ENCODE data around the gene ACO1.

Gene ACO1

DNA sequence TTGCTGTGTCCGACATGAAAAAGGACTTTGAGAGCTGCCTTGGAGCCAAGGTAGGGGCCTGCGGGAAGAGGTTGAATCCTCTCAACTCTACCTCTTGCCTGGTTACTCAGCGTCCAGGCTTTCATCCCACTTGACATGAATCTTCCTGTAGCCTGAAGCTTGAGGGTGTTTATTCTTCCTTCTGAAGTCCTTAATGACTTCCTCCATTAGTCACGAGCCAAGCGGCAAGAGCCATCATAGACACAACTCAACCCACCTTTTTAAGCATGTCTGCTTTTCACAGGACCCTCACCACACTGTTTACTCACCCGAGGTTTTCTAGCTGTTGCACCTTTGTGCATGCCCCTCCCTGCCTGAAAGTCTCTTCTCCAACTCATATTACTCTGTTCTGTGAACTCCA, 40.2 kb downstream of the ACO1 start:
- no peaks in the 10 kb centered on the region for H3K27me3 ChIP-seq (ENCODE audit: control insufficient read depth, insufficient read depth, low read length)
- H3K9ac ChIP-seq (ENCODE audit: low read depth, low read length): no peak overlapping the region
- H3K4me3 ChIP-seq (ENCODE audit: low read length): no peak overlapping the region
- H3K4me1 ChIP-seq (ENCODE audit: control insufficient read depth, insufficient read depth, low read length): peaks cover 37% of the 10 kb centered on the region
- peaks cover 59% of the 10 kb centered on the region for H3K36me3 ChIP-seq (ENCODE audit: insufficient read depth, low read length)
- H3K4me2 ChIP-seq (ENCODE audit: low read length): no peak overlapping the region
- H3K9me3 ChIP-seq (replicated peaks; ENCODE audit: low read length): no peaks in the 10 kb centered on the region

DNA sequence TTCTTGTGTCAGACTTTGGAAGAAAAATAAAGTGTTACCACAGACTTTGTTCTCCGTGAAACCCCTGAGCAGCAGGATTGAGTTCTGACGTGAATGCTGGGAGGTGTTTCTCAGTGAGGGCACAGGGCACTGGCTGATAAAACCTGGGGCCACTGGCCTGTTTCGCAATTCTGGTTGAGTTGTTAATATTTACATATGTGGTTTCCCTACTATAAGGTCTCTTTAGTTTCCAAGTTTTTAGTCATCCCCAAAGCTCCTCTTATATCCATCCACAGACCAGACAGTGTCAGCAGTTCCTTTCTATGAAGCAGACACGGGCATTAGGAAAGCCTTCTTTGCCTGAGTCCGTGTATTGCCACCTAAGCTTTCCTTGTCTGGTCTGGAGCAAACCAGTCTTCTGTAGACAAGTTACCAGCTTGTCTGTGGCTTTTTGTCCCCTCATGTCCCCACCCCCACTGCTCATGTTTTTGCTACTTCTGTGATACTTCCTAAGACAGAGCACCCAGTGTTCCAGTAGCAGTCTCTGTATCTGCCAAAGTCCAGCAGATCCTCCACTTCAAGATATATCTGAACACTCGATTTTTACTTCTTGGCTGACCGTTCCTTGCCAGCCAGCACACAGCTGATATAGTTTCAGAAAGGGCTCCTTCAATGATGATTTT, 42.0 kb downstream of the ACO1 start:
- Histone ChIP-seq H3K4me1 (ENCODE audit: control insufficient read depth, insufficient read depth, low read length) (peaks cover 54% of the 10 kb centered on the region), H3K4me2 (ENCODE audit: low read length) (peak overlapping the region; percentile 16), H3K9me3 (replicated peaks; ENCODE audit: low read length) (no peaks in the 10 kb centered on the region), H3K4me3 (ENCODE audit: low read length) (no peak overlapping the region), H3K36me3 (ENCODE audit: insufficient read depth, low read length) (peaks cover 55% of the 10 kb centered on the region), H3K27me3 (ENCODE audit: control insufficient read depth, insufficient read depth, low read length) (no peaks in the 10 kb centered on the region), H3K9ac (ENCODE audit: low read depth, low read length) (peak overlapping the region; percentile 17)

DNA sequence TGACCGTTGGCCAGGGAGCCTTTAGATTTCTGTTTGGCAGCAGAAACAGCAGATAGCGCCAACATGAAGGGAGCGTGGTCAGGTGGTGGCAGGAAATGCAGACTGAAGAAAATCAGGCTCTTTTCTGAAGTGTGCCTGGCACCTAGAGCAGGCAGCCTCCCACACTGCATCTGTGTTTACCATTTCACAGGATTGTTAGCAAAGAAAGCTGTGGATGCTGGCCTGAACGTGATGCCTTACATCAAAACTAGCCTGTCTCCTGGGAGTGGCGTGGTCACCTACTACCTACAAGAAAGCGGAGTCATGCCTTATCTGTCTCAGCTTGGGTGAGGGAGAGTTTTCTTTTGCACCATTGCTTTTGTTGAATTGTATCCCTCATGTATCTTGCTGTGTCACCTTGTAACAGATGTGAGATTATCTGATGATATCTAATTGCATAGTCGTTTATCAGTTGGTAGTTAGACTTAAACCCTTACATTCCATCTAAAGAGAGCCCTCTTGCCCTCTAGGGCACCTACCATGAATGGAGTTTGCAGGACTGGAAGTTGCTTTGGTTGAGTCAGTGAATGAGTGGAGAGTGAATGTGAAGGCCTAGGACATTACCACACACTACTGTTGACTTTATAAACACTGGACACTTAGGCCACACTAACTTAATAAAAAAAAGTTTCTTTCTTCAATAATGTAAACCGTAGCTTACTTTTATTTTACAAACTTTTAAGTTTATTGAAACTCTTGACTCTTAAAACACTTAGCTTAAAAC, 42.8 kb downstream of the ACO1 start:
- H3K9me3 ChIP-seq (replicated peaks; ENCODE audit: low read length): no peaks in the 10 kb centered on the region
- peaks cover 62% of the 10 kb centered on the region for H3K4me1 ChIP-seq (ENCODE audit: control insufficient read depth, insufficient read depth, low read length)
- H3K27me3 ChIP-seq (ENCODE audit: control insufficient read depth, insufficient read depth, low read length): no peaks in the 10 kb centered on the region
- no peak overlapping the region for H3K4me2 ChIP-seq (ENCODE audit: low read length)
- H3K36me3 ChIP-seq (ENCODE audit: insufficient read depth, low read length): peaks cover 59% of the 10 kb centered on the region
- H3K9ac ChIP-seq (ENCODE audit: low read depth, low read length): peak overlapping the region; percentile 17
- no peak overlapping the region for H3K4me3 ChIP-seq (ENCODE audit: low read length)

- H3K27me3 ChIP-seq (ENCODE audit: control insufficient read depth, insufficient read depth, low read length): no peaks in the 10 kb centered on the region
- no peaks in the 10 kb centered on the region for H3K9me3 ChIP-seq (replicated peaks; ENCODE audit: low read length)
- peak overlapping the region; percentile 51 for H3K4me2 ChIP-seq (ENCODE audit: low read length)
- peaks cover 61% of the 10 kb centered on the region for H3K36me3 ChIP-seq (ENCODE audit: insufficient read depth, low read length)
- H3K4me3 ChIP-seq (ENCODE audit: low read length): no peak overlapping the region
- H3K4me1 ChIP-seq (ENCODE audit: control insufficient read depth, insufficient read depth, low read length): peaks cover 49% of the 10 kb centered on the region
- peak overlapping the region; percentile 44 for H3K9ac ChIP-seq (ENCODE audit: low read depth, low read length)
Measured at GRCh38 chr9:32430720-32431119, 46.3 kb downstream of the ACO1 start.

GRCh38 chr9:32431196-32431595, 46.8 kb downstream of the ACO1 start:
- peak overlapping the region; percentile 44 for H3K9ac ChIP-seq (ENCODE audit: low read depth, low read length)
- H3K27me3 ChIP-seq (ENCODE audit: control insufficient read depth, insufficient read depth, low read length): no peaks in the 10 kb centered on the region
- no peak overlapping the region for H3K4me3 ChIP-seq (ENCODE audit: low read length)
- no peaks in the 10 kb centered on the region for H3K9me3 ChIP-seq (replicated peaks; ENCODE audit: low read length)
- peak overlapping the region; percentile 51 for H3K4me2 ChIP-seq (ENCODE audit: low read length)
- H3K36me3 ChIP-seq (ENCODE audit: insufficient read depth, low read length): peaks cover 61% of the 10 kb centered on the region
- peaks cover 47% of the 10 kb centered on the region for H3K4me1 ChIP-seq (ENCODE audit: control insufficient read depth, insufficient read depth, low read length)

GRCh38 chr9:32431940-32432555, 47.6 kb downstream of the ACO1 start:
- Histone ChIP-seq H3K4me2 (ENCODE audit: low read length) (no peak overlapping the region), H3K36me3 (ENCODE audit: insufficient read depth, low read length) (peaks cover 62% of the 10 kb centered on the region), H3K9me3 (replicated peaks; ENCODE audit: low read length) (no peaks in the 10 kb centered on the region), H3K9ac (ENCODE audit: low read depth, low read length) (no peak overlapping the region), H3K4me1 (ENCODE audit: control insufficient read depth, insufficient read depth, low read length) (peaks cover 38% of the 10 kb centered on the region), H3K27me3 (ENCODE audit: control insufficient read depth, insufficient read depth, low read length) (no peaks in the 10 kb centered on the region), H3K4me3 (ENCODE audit: low read length) (no peak overlapping the region)

DNA sequence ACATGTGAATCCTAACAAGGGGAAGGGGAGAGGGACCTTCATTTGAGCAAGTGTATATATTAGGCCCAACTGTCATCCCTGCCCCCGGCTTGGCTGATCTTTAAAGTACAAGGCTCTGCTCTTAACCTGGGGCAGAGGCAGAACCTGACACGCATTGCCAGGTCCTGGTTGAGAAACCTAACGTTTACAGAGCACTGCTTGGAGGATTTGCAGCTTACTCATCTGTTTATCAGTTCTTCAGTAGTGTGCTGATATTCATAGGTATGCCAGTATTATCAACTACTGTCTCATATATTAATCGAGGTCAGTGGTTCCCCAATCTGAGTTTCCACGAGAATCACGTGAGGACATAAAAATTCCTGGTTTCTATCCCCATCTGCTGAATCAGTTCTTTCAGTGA, 50.4 kb downstream of the ACO1 start:
- no peak overlapping the region for H3K4me3 ChIP-seq (ENCODE audit: low read length)
- H3K27me3 ChIP-seq (ENCODE audit: control insufficient read depth, insufficient read depth, low read length): no peaks in the 10 kb centered on the region
- H3K9ac ChIP-seq (ENCODE audit: low read depth, low read length): no peak overlapping the region
- H3K4me1 ChIP-seq (ENCODE audit: control insufficient read depth, insufficient read depth, low read length): peaks cover 23% of the 10 kb centered on the region
- peaks cover 73% of the 10 kb centered on the region for H3K36me3 ChIP-seq (ENCODE audit: insufficient read depth, low read length)
- no peaks in the 10 kb centered on the region for H3K9me3 ChIP-seq (replicated peaks; ENCODE audit: low read length)
- H3K4me2 ChIP-seq (ENCODE audit: low read length): no peak overlapping the region

- Histone ChIP-seq H3K4me2 (ENCODE audit: low read length) (no peak overlapping the region), H3K36me3 (ENCODE audit: insufficient read depth, low read length) (peaks cover 56% of the 10 kb centered on the region), H3K4me3 (ENCODE audit: low read length) (no peak overlapping the region), H3K9ac (ENCODE audit: low read depth, low read length) (no peak overlapping the region), H3K27me3 (ENCODE audit: control insufficient read depth, insufficient read depth, low read length) (no peaks in the 10 kb centered on the region), H3K9me3 (replicated peaks; ENCODE audit: low read length) (no peaks in the 10 kb centered on the region), H3K4me1 (ENCODE audit: control insufficient read depth, insufficient read depth, low read length) (no peaks in the 10 kb centered on the region)
Measured at GRCh38 chr9:32441678-32442077, 57.2 kb downstream of the ACO1 start.

DNA sequence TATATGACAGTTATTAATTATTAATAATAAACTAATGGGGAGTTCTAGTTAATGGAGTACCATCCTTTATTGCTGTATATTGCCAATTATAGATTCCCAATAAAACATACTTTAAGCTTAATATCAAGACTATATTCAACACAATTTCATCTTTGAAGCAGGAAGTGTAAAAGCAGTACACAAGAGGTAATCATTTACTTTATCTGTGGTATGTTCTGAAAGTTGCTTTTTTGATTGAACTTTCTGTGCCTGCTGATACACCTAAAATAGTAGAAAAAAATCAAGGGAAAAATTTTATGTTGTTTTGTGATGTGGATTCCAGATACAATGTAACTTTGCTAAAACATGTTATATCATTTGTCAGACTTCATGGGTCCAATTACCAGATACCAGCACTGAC, 58.0 kb downstream of the ACO1 start:
- Histone ChIP-seq H3K4me2 (ENCODE audit: low read length) (no peak overlapping the region), H3K4me3 (ENCODE audit: low read length) (no peak overlapping the region), H3K9me3 (replicated peaks; ENCODE audit: low read length) (no peaks in the 10 kb centered on the region), H3K36me3 (ENCODE audit: insufficient read depth, low read length) (peaks cover 54% of the 10 kb centered on the region), H3K9ac (ENCODE audit: low read depth, low read length) (no peak overlapping the region), H3K4me1 (ENCODE audit: control insufficient read depth, insufficient read depth, low read length) (no peaks in the 10 kb centered on the region), H3K27me3 (ENCODE audit: control insufficient read depth, insufficient read depth, low read length) (no peaks in the 10 kb centered on the region)

GRCh38 chr9:32449969-32450368, 65.5 kb downstream of the ACO1 start:
- Histone ChIP-seq H3K4me1 (ENCODE audit: control insufficient read depth, insufficient read depth, low read length) (no peaks in the 10 kb centered on the region), H3K36me3 (ENCODE audit: insufficient read depth, low read length) (peaks cover 63% of the 10 kb centered on the region), H3K9ac (ENCODE audit: low read depth, low read length) (no peak overlapping the region)

GRCh38 chr9:32454280-32454679, 69.8 kb downstream of the ACO1 start:
- H3K9me3 ChIP-seq (replicated peaks; ENCODE audit: low read length): no peaks in the 10 kb centered on the region
- no peak overlapping the region for H3K4me3 ChIP-seq (ENCODE audit: low read length)
- H3K36me3 ChIP-seq (ENCODE audit: insufficient read depth, low read length): peaks cover 56% of the 10 kb centered on the region
- no peaks in the 10 kb centered on the region for H3K4me1 ChIP-seq (ENCODE audit: control insufficient read depth, insufficient read depth, low read length)
- no peaks in the 10 kb centered on the region for H3K27me3 ChIP-seq (ENCODE audit: control insufficient read depth, insufficient read depth, low read length)
- H3K9ac ChIP-seq (ENCODE audit: low read depth, low read length): no peak overlapping the region
- no peak overlapping the region for H3K4me2 ChIP-seq (ENCODE audit: low read length)

More at GRCh38 chr9:32449969-32450368, 65.5 kb downstream of the ACO1 start:
- H3K9me3 ChIP-seq (replicated peaks; ENCODE audit: low read length): no peaks in the 10 kb centered on the region
- no peaks in the 10 kb centered on the region for H3K27me3 ChIP-seq (ENCODE audit: control insufficient read depth, insufficient read depth, low read length)
- H3K4me3 ChIP-seq (ENCODE audit: low read length): no peak overlapping the region
- H3K4me2 ChIP-seq (ENCODE audit: low read length): no peak overlapping the region

All from skeletal muscle satellite cell (primary cell).